AG10803 (cell line): ENCODE results near the gene TAS2R1.
"Not testable (repeated sequence)": the region's sequence is repeated elsewhere in the genome, so short reads cannot be mapped to it uniquely, and the experiment has no call there.

Experiments
- DNase-seq: peaks from one replicate; pipeline ENCODE4 v3.0.0; 2010; ENCODE audit warnings: low read depth
- H3K4me3 ChIP-seq: 2 replicates; pipeline ENCODE4 v1.5.1; 2011; ENCODE audit warnings: mild to moderate bottlenecking, low read length, control low read depth
- TF ChIP-seq, protein P1 (sequence below): conservative IDR thresholded peaks from 2 replicates; pipeline ENCODE4 v1.5.1; 2011; ENCODE audit warnings: mild to moderate bottlenecking, low read length, control low read depth, inconsistent platforms

TAS2R1 gene

DNA sequence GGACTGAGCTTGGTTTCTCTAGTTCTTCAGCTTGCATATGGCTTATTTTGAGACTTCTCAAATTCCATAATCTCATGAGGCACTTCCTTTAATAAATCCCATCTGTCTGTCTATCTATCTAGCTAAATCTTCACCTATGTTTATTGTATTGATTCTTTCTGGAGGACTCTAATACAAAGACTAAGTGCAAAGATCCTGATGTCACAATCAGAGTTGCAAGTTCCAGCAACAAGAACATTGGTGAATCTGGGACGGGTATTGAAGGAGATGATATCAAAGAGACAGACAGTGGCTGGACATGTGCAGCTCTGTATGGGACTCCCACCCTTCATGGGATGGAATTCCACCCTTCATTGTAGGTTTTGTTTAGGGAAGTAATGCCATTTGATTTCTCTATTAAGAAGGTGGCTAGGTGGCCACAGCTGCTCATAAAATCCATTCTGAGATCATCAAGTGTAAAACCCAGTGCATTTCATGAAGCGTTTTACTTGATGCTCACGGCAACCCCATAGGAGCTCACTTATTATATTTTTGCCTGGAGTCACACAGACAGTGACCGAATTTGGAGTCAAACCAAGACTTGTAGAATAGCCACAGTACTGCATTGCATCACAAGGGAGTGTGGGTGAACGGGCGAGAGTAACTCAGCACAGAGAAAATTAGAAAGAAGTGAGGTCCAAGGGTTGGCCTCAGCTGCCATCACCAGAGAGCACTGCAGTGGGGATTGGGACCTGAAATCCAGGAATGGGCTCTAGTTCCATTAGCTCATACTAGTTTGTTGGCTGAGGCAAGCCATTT lies 24.9 kb downstream of the TAS2R1 start:
- H3K4me3 ChIP-seq, result no peak overlapping the region
- TF ChIP-seq, protein P1, sequence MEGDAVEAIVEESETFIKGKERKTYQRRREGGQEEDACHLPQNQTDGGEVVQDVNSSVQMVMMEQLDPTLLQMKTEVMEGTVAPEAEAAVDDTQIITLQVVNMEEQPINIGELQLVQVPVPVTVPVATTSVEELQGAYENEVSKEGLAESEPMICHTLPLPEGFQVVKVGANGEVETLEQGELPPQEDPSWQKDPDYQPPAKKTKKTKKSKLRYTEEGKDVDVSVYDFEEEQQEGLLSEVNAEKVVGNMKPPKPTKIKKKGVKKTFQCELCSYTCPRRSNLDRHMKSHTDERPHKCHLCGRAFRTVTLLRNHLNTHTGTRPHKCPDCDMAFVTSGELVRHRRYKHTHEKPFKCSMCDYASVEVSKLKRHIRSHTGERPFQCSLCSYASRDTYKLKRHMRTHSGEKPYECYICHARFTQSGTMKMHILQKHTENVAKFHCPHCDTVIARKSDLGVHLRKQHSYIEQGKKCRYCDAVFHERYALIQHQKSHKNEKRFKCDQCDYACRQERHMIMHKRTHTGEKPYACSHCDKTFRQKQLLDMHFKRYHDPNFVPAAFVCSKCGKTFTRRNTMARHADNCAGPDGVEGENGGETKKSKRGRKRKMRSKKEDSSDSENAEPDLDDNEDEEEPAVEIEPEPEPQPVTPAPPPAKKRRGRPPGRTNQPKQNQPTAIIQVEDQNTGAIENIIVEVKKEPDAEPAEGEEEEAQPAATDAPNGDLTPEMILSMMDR, result no peak
- no peak for DNase-seq

- no peak overlapping the region for H3K4me3 ChIP-seq
- no peak for DNase-seq
- TF ChIP-seq, protein P1, result no peak
These were observed 25.7 kb downstream of the TAS2R1 start for GRCh38 chr5:9604416-9604815.

GRCh38 chr5:9601055-9601739 lies 29.0 kb downstream of the TAS2R1 start:
- no peak overlapping the region for H3K4me3 ChIP-seq
- no peak for DNase-seq
- TF ChIP-seq, protein P1, result no peak

GRCh38 chr5:9599391-9599790 lies 30.8 kb downstream of the TAS2R1 start:
- TF ChIP-seq, protein P1, result no peak
- no peak overlapping the region for H3K4me3 ChIP-seq
- no peak for DNase-seq

DNA sequence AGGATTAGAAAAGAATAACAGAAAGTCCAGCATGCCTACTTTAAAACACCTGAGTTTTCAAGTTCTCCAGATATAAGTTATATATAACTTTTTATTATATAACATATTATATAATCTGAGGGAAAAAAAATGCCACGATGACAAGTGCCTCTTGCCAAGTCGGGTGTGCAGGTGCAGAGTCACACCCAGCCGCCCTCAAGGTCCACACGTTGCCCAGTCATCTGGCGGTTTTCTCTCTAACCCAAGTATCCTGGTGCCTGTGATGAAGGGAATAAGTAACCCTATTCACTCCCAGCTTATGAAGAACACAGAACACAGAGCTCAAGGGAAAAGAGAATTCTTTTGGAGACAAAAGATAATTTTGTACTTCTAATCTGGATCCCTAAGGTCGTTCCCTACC lies 31.8 kb downstream of the TAS2R1 start:
- not testable (repeated sequence) for H3K4me3 ChIP-seq, DNase-seq

DNA sequence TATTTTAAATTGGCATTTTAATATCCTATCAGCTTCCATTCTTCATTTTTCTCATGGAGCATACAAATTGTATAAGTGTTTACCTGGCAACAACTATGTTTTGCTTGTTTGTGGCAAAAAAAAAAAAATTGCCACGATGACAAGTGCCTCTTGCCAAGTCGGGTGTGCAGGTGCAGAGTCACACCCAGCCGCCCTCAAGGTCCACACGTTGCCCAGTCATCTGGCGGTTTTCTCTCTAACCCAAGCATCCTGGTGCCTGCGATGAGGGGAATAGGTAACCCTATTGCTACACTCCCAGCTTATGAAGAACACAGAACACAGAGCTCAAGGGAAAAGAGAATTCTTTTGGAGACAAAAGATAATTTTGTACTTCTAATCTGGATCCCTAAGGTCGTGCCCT lies 32.8 kb downstream of the TAS2R1 start:
- DNase-seq, H3K4me3 ChIP-seq: not testable (repeated sequence)

- DNase-seq, result peak; percentile 13
- no peak overlapping the region for H3K4me3 ChIP-seq
- TF ChIP-seq, protein P1, result no peak
These were observed 33.3 kb downstream of the TAS2R1 start for GRCh38 chr5:9596824-9597223.

GRCh38 chr5:9596171-9596780 lies 33.9 kb downstream of the TAS2R1 start:
- DNase-seq, result peak; percentile 44
- H3K4me3 ChIP-seq, result peak overlapping the region; percentile 26
- TF ChIP-seq, protein P1, result no peak
